T-cell (primary cell): ENCODE measurements around the gene ZFP57. TPM values are rescaled to one million over a fixed set of nuclear protein-coding genes. Genes with fewer than 3 reads are reported as not detected.

Experiments used
- ATAC-seq, 4 experiments: fragments of 200-7000 bp in 3 of 4; fragments of 150-1000 bp in 1 of 4; cut with Tn5 transposase; replicated peaks in 1 of 4; 1 replicate in 3 of 4; 2 replicates in 1 of 4; pipeline ENCODE4 v1.10.0; 2021; ENCODE audit warnings: moderate library complexity in 3 of 4, mild to moderate bottlenecking in 2 of 4, moderate number of reproducible peaks in 1 of 4
- CTCF ChIA-PET, 2 donors: fragments of 300-600 bp; sonication (Branson Sonifier 250); formaldehyde crosslinking; loops; one replicate each; lab custom pipeline; 2022; ENCODE audit warnings: antibody characterized with exemption in 2 of 2; lab: Charles Lee
- POLR2A ChIA-PET, 2 donors: fragments of 300-600 bp; sonication (Branson Sonifier 250); formaldehyde crosslinking; loops; one replicate each; lab custom pipeline; 2022; ENCODE audit warnings: antibody characterized with exemption in 2 of 2; lab: Charles Lee
- DNase-seq, 35 experiments: peaks; one replicate each; pipeline versions ENCODE4 v3.0.0 to v3.0.0-alpha.2; 2013 to 2023
- H3K27ac ChIP-seq: one replicate; pipeline ENCODE4 v1.5.1; 2013; ENCODE audit warnings: low read length
- H3K27me3 ChIP-seq, 2 experiments: replicated peaks in 1 of 2; 1 replicate in 1 of 2; 2 replicates in 1 of 2; pipeline versions ENCODE4 v1.6.1 to v1.7.0; 2013; ENCODE audit warnings: low read length in 1 of 2, mixed read lengths in 1 of 2; ENCODE audit not compliant: control insufficient read depth in 2 of 2, insufficient read depth in 2 of 2; ENCODE audit errors: extremely low read depth in 1 of 2
- H3K36me3 ChIP-seq, 2 donors: 1 replicate in 1 of 2; 2 replicates in 1 of 2; pipeline versions ENCODE4 v1.6.1 to v1.7.0; 2013; ENCODE audit warnings: low read length in 1 of 2; ENCODE audit not compliant: control insufficient read depth in 2 of 2, insufficient read depth in 1 of 2; ENCODE audit errors: extremely low read depth in 1 of 2
- H3K4me1 ChIP-seq, 2 experiments: 1 replicate in 1 of 2; 2 replicates in 1 of 2; pipeline versions ENCODE4 v1.6.1 to v1.7.0; 2013; ENCODE audit warnings: low read length in 2 of 2, mixed read lengths in 1 of 2; ENCODE audit not compliant: insufficient read depth in 2 of 2, control insufficient read depth in 1 of 2; ENCODE audit errors: extremely low read depth in 1 of 2
- H3K4me3 ChIP-seq, 2 donors: 1 replicate in 1 of 2; 2 replicates in 1 of 2; pipeline versions ENCODE4 v1.5.1 to v1.7.0; 2013; ENCODE audit warnings: mild to moderate bottlenecking in 2 of 2, low read length in 1 of 2, moderate library complexity in 1 of 2; ENCODE audit not compliant: control insufficient read depth in 1 of 2; ENCODE audit errors: extremely low read depth in 1 of 2
- H3K9me3 ChIP-seq: 2 replicates; pipeline ENCODE4 v1.7.0; 2013
- H3K27ac Mint-ChIP-seq, 2 donors: one replicate each; pipeline ENCODE4 v1.8.0; 2020 to 2021; ENCODE audit warnings: mild to moderate bottlenecking in 2 of 2, mixed read lengths in 2 of 2
- H3K27me3 Mint-ChIP-seq, 2 donors: one replicate each; pipeline ENCODE4 v1.8.0; 2021 to 2022; ENCODE audit warnings: mixed read lengths in 2 of 2
- H3K36me3 Mint-ChIP-seq: one replicate; pipeline ENCODE4 v1.8.0; 2021; ENCODE audit warnings: mixed read lengths
- H3K4me1 Mint-ChIP-seq, 3 donors: one replicate each; pipeline ENCODE4 v1.8.0; 2020 to 2022; ENCODE audit warnings: mixed read lengths in 3 of 3, mild to moderate bottlenecking in 1 of 3
- H3K4me3 Mint-ChIP-seq, 3 donors: one replicate each; pipeline ENCODE4 v1.8.0; 2020 to 2022; ENCODE audit warnings: mild to moderate bottlenecking in 3 of 3, mixed read lengths in 3 of 3, moderate library complexity in 3 of 3
- H3K9me3 Mint-ChIP-seq, 3 donors: one replicate each; pipeline ENCODE4 v1.8.0; 2020 to 2022; ENCODE audit warnings: mixed read lengths in 3 of 3
- whole genome bisulfite sequencing: methylation state at CpG from one replicate; pipeline ENCODE4 v1.1.5; 2013; ENCODE audit warnings: missing lambda C conversion rate; ENCODE audit not compliant: insufficient coverage; 5-methylcytosine and 5-hydroxymethylcytosine counted together
- total RNA-seq, 35 experiments: library from RNA in 6 of 35; stranded (reverse) in 6 of 35; fragments of 120-200 nt in 1 of 35; gene quantifications; one replicate each; pipeline versions ENCODE4 v1.2.1 to v1.2.4 and lab custom pipeline; 2013 to 2026

Gene ZFP57
- total RNA-seq, 5 donors from 2014 or later (not counting 1 experiment from before 2014, with no cell fraction given) = 1.0 TPM; not detected in 4

- H3K27me3 Mint-ChIP-seq = peaks cover 3 to 10% of the 10 kb centered on the region in 2 donors
- peaks cover 0 to 3% (median 0%) of the 10 kb centered on the region in 3 donors for H3K9me3 Mint-ChIP-seq
- H3K27ac Mint-ChIP-seq = no peak overlapping the region
- Histone ChIP-seq H3K4me1 (no peaks in the 10 kb centered on the region), H3K9me3 (no peaks in the 10 kb centered on the region), H3K4me3 (peak overlapping the region in 1 of 2 donors; percentile 51), H3K36me3 (no peaks in the 10 kb centered on the region), H3K27me3 (peaks cover under 1 to 21% of the 10 kb centered on the region in 2 experiments), H3K27ac (no peak overlapping the region)
- peak overlapping the region in 1 of 3 donors; percentile 64 for H3K4me3 Mint-ChIP-seq
- peaks cover 10 to 22% (median 15%) of the 10 kb centered on the region in 3 donors for H3K4me1 Mint-ChIP-seq
- no peaks in the 10 kb centered on the region for H3K36me3 Mint-ChIP-seq
- DNase-seq = no peak
- CTCF ChIA-PET = no interaction called here
- POLR2A ChIA-PET = no interaction called here
- WGBS = 67% methylated on average over 7 of the region's 13 CpGs
- no peak for ATAC-seq
Observed at GRCh38 chr6:29679962-29680361, 990 bp downstream of the ZFP57 start.

GRCh38 chr6:29678114-29678513 is 2.8 kb downstream of the ZFP57 start:
- ATAC-seq = no peak
- POLR2A ChIA-PET = no interaction called here
- peaks cover 8 to 15% (median 8%) of the 10 kb centered on the region in 3 donors for H3K4me1 Mint-ChIP-seq

GRCh38 chr6:29676981-29677601 is 3.9 kb downstream of the ZFP57 start:
- Histone ChIP-seq H3K4me1 (no peaks in the 10 kb centered on the region), H3K27ac (no peak overlapping the region), H3K36me3 (no peaks in the 10 kb centered on the region), H3K9me3 (no peaks in the 10 kb centered on the region), H3K4me3 (no peak overlapping the region), H3K27me3 (peaks cover 0 to 30% of the 10 kb centered on the region in 2 experiments)
- no peaks in the 10 kb centered on the region for H3K36me3 Mint-ChIP-seq
- peaks cover 8 to 15% (median 8%) of the 10 kb centered on the region in 3 donors for H3K4me1 Mint-ChIP-seq
- ChIA-PET POLR2A (no interaction called here), CTCF (no interaction called here)
- no peaks in the 10 kb centered on the region for H3K9me3 Mint-ChIP-seq
- H3K27me3 Mint-ChIP-seq = peaks cover 3 to 14% of the 10 kb centered on the region in 2 donors
- no peak overlapping the region for H3K4me3 Mint-ChIP-seq
- WGBS = 0% methylated on average over 1 of the region's 2 CpGs
- DNase-seq (no peak), ATAC-seq (no peak)
- no peak overlapping the region for H3K27ac Mint-ChIP-seq

More at GRCh38 chr6:29678114-29678513, 2.8 kb downstream of the ZFP57 start:
- H3K4me1 ChIP-seq = no peaks in the 10 kb centered on the region
- peaks cover 3 to 10% of the 10 kb centered on the region in 2 donors for H3K27me3 Mint-ChIP-seq
- no peaks in the 10 kb centered on the region for H3K36me3 ChIP-seq
- H3K27ac ChIP-seq = no peak overlapping the region
- CTCF ChIA-PET = no interaction called here
- no peak overlapping the region for H3K4me3 ChIP-seq
- whole genome bisulfite sequencing = 74% methylated on average over 4 of the region's 5 CpGs
- no peaks in the 10 kb centered on the region for H3K9me3 ChIP-seq
- no peak for DNase-seq
- no peaks in the 10 kb centered on the region for H3K9me3 Mint-ChIP-seq
- no peaks in the 10 kb centered on the region for H3K36me3 Mint-ChIP-seq
- H3K27me3 ChIP-seq = peaks cover 0 to 23% of the 10 kb centered on the region in 2 experiments
- no peak overlapping the region for H3K4me3 Mint-ChIP-seq
- no peak overlapping the region for H3K27ac Mint-ChIP-seq

GRCh38 chr6:29675561-29675960 is 5.4 kb downstream of the ZFP57 start:
- Histone ChIP-seq H3K36me3 (no peaks in the 10 kb centered on the region), H3K4me1 (no peaks in the 10 kb centered on the region), H3K27me3 (peaks cover 0 to 26% of the 10 kb centered on the region in 2 experiments), H3K9me3 (no peaks in the 10 kb centered on the region), H3K4me3 (no peak overlapping the region), H3K27ac (no peak overlapping the region)
- Mint-ChIP-seq H3K9me3 (no peaks in the 10 kb centered on the region), H3K36me3 (no peaks in the 10 kb centered on the region), H3K27ac (no peak overlapping the region), H3K27me3 (peaks cover 15 to 24% of the 10 kb centered on the region in 2 donors), H3K4me3 (no peak overlapping the region), H3K4me1 (peaks cover 8 to 15% (median 8%) of the 10 kb centered on the region in 3 donors)
- WGBS = no CpG with 5 or more reads among the region's 1 CpG
- ChIA-PET POLR2A (no interaction called here), CTCF (interaction anchor here (0.6 to 1.2 kb wide), 2 partner anchors 22 to 1843 kb away, joined by 3 to 6 read pairs; no protein-coding TSS in a partner anchor)
- no peak for ATAC-seq
- no peak for DNase-seq

GRCh38 chr6:29674008-29674407 is 6.9 kb downstream of the ZFP57 start:
- H3K36me3 ChIP-seq = no peaks in the 10 kb centered on the region
- ATAC-seq (no peak), DNase-seq (no peak)
- peaks cover 0 to 26% of the 10 kb centered on the region in 2 experiments for H3K27me3 ChIP-seq
- H3K4me1 ChIP-seq = no peaks in the 10 kb centered on the region
- CTCF ChIA-PET = no interaction called here
- H3K4me3 Mint-ChIP-seq = no peak overlapping the region
- peaks cover 21 to 22% of the 10 kb centered on the region in 2 donors for H3K27me3 Mint-ChIP-seq
- no peaks in the 10 kb centered on the region for H3K9me3 Mint-ChIP-seq
- no peak overlapping the region for H3K4me3 ChIP-seq
- no peaks in the 10 kb centered on the region for H3K36me3 Mint-ChIP-seq
- H3K27ac Mint-ChIP-seq = no peak overlapping the region
- no peaks in the 10 kb centered on the region for H3K9me3 ChIP-seq
- WGBS = no CpG with 5 or more reads among the region's 5 CpGs
- POLR2A ChIA-PET = no interaction called here
- H3K27ac ChIP-seq = no peak overlapping the region
- H3K4me1 Mint-ChIP-seq = peaks cover 8 to 9% (median 8%) of the 10 kb centered on the region in 3 donors

- Mint-ChIP-seq H3K36me3 (no peaks in the 10 kb centered on the region), H3K4me3 (no peak overlapping the region), H3K9me3 (no peaks in the 10 kb centered on the region), H3K27ac (no peak overlapping the region), H3K4me1 (peaks cover 8 to 9% (median 8%) of the 10 kb centered on the region in 3 donors), H3K27me3 (peaks cover 21 to 27% of the 10 kb centered on the region in 2 donors)
- Histone ChIP-seq H3K27me3 (peaks cover 0 to 26% of the 10 kb centered on the region in 2 experiments), H3K9me3 (no peaks in the 10 kb centered on the region), H3K4me3 (no peak overlapping the region), H3K36me3 (no peaks in the 10 kb centered on the region), H3K4me1 (no peaks in the 10 kb centered on the region), H3K27ac (no peak overlapping the region)
- no peak for DNase-seq
- CTCF ChIA-PET = no interaction called here
- POLR2A ChIA-PET = no interaction called here
- no peak for ATAC-seq
- 98% methylated on average over 11 of the region's 12 CpGs for WGBS
Observed at GRCh38 chr6:29673161-29673560, 7.8 kb downstream of the ZFP57 start.
